Measurements from ENCODE around the gene TAS1R2.
A peak's percentile ranks its signal among the peaks of the same experiment; 100 is the strongest.
"Not testable (repeated sequence)": the region's sequence is repeated elsewhere in the genome, so short reads cannot be mapped to it uniquely, and the experiment has no call there.

TAS1R2 gene

GRCh38 chr1:18884419-18884717, 24.9 kb upstream of the TAS1R2 start:
- DNase-seq, result no peak

- DNase-seq, result peak; percentile 15 to 92 (median 68)
Measured at GRCh38 chr1:18883636-18884418, 24.4 kb upstream of the TAS1R2 start.

- DNase-seq, result no peak
Measured at GRCh38 chr1:18883079-18883478, 23.6 kb upstream of the TAS1R2 start.

- peak in 9 of 56 donors; percentile 4 to 64 (median 7) for DNase-seq
Measured at GRCh38 chr1:18882486-18882885, 23.0 kb upstream of the TAS1R2 start.

GRCh38 chr1:18881642-18882431, 22.4 kb upstream of the TAS1R2 start:
- DNase-seq, result no peak

GRCh38 chr1:18881164-18881563, 21.7 kb upstream of the TAS1R2 start:
- DNase-seq, result no peak

GRCh38 chr1:18880585-18880984, 21.1 kb upstream of the TAS1R2 start:
- no peak for DNase-seq

GRCh38 chr1:18879791-18880309, 20.4 kb upstream of the TAS1R2 start:
- DNase-seq, result no peak

- DNase-seq, result no peak
Measured at GRCh38 chr1:18879215-18879790, 19.8 kb upstream of the TAS1R2 start.

- no peak for DNase-seq
Measured at GRCh38 chr1:18878538-18879214, 19.2 kb upstream of the TAS1R2 start.

- DNase-seq, result no peak
Measured at GRCh38 chr1:18877282-18877681, 17.8 kb upstream of the TAS1R2 start.

- no peak for DNase-seq
Measured at GRCh38 chr1:18876210-18876609, 16.8 kb upstream of the TAS1R2 start.

- no peak for DNase-seq
Measured at GRCh38 chr1:18875796-18876128, 16.3 kb upstream of the TAS1R2 start.

GRCh38 chr1:18875107-18875795, 15.8 kb upstream of the TAS1R2 start:
- DNase-seq, result peak in 52 of 56 donors; percentile 9 to 86 (median 56)

GRCh38 chr1:18874600-18874999, 15.1 kb upstream of the TAS1R2 start:
- DNase-seq, result no peak

- no peak for DNase-seq
Measured at GRCh38 chr1:18874036-18874435, 14.6 kb upstream of the TAS1R2 start.

- DNase-seq, result no peak
Measured at GRCh38 chr1:18872071-18872611, 12.7 kb upstream of the TAS1R2 start.

GRCh38 chr1:18871401-18872070, 12.1 kb upstream of the TAS1R2 start:
- DNase-seq, result no peak

- DNase-seq, result no peak
Measured at GRCh38 chr1:18870957-18871356, 11.5 kb upstream of the TAS1R2 start.

GRCh38 chr1:18870595-18870865, 11.1 kb upstream of the TAS1R2 start:
- DNase-seq, result not testable (repeated sequence)

Measured in nucleus accumbens (tissue), 56 donors.